Measurements from ENCODE around the gene FAM83C. TPM values are rescaled to one million over a fixed set of nuclear protein-coding genes. Genes with fewer than 3 reads are reported as not detected.

Gene FAM83C
- total and polyA plus RNA-seq, 7 donors: under 0.01 to 0.03 TPM; not detected in 5

GRCh38 chr20:35328689-35329088 is 36.5 kb upstream of the FAM83C start:
- no peak for DNase-seq
- no peak overlapping the region for H3K27ac ChIP-seq
- H3K9me3 ChIP-seq: no peaks in the 10 kb centered on the region
- H3K36me3 ChIP-seq: no peaks in the 10 kb centered on the region
- peaks cover 0 to 56% (median 45%) of the 10 kb centered on the region in 4 donors for H3K4me1 ChIP-seq
- TF ChIP-seq CTCF (IDR thresholded peaks at IDR 0.05): no peak
- no peak for TF ChIP-seq POLR2AphosphoS5 (IDR thresholded peaks at IDR 0.05)
- no peak for TF ChIP-seq EP300 (IDR thresholded peaks at IDR 0.05)
- no peak for TF ChIP-seq POLR2A (IDR thresholded peaks at IDR 0.05)
- 83 to 86% methylated on average over 4 of the region's 4 CpGs for WGBS, 2 donors
- intact Hi-C loops (cut with DNase I): no loop called here
- no peaks in the 10 kb centered on the region for H3K27me3 ChIP-seq
- H3K4me3 ChIP-seq: no peak overlapping the region

GRCh38 chr20:35328095-35328685 is 36.0 kb upstream of the FAM83C start:
- WGBS, 2 donors: 91 to 97% methylated on average over 3 of the region's 3 CpGs
- Histone ChIP-seq H3K27ac (no peak overlapping the region), H3K9me3 (no peaks in the 10 kb centered on the region), H3K4me3 (no peak overlapping the region), H3K4me1 (peaks cover 0 to 51% (median 40%) of the 10 kb centered on the region in 4 donors), H3K36me3 (no peaks in the 10 kb centered on the region), H3K27me3 (no peaks in the 10 kb centered on the region)
- TF ChIP-seq POLR2AphosphoS5 (IDR thresholded peaks at IDR 0.05) (no peak), CTCF (IDR thresholded peaks at IDR 0.05) (no peak), EP300 (IDR thresholded peaks at IDR 0.05) (no peak), POLR2A (IDR thresholded peaks at IDR 0.05) (no peak)
- no peak for DNase-seq
- intact Hi-C loops (cut with DNase I): no loop called here

GRCh38 chr20:35327074-35327976 is 35.1 kb upstream of the FAM83C start:
- intact Hi-C loops (cut with DNase I): no loop called here
- H3K27ac ChIP-seq: no peak overlapping the region
- no peak overlapping the region for H3K4me3 ChIP-seq

GRCh38 chr20:35326740-35327073 is 34.5 kb upstream of the FAM83C start:
- no peaks in the 10 kb centered on the region for H3K36me3 ChIP-seq
- H3K4me1 ChIP-seq: peaks cover 0 to 36% (median 26%) of the 10 kb centered on the region in 4 donors
- H3K9me3 ChIP-seq: no peaks in the 10 kb centered on the region
- intact Hi-C loops (cut with DNase I): no loop called here
- H3K27ac ChIP-seq: peak overlapping the region in 1 of 4 donors; percentile 17
- WGBS, 2 donors: 48 to 84% methylated on average over 3 of the region's 3 CpGs
- TF ChIP-seq CTCF (IDR thresholded peaks at IDR 0.05) (no peak), POLR2A (IDR thresholded peaks at IDR 0.05) (no peak), POLR2AphosphoS5 (IDR thresholded peaks at IDR 0.05) (no peak), EP300 (IDR thresholded peaks at IDR 0.05) (no peak)
- no peak overlapping the region for H3K4me3 ChIP-seq
- no peaks in the 10 kb centered on the region for H3K27me3 ChIP-seq
- no peak for DNase-seq

More at GRCh38 chr20:35327074-35327976, 35.1 kb upstream of the FAM83C start:
- no peaks in the 10 kb centered on the region for H3K36me3 ChIP-seq
- WGBS, 2 donors: 61 to 85% methylated on average over 4 of the region's 4 CpGs
- no peaks in the 10 kb centered on the region for H3K27me3 ChIP-seq
- DNase-seq: no peak
- H3K4me1 ChIP-seq: peaks cover 0 to 42% (median 32%) of the 10 kb centered on the region in 4 donors
- H3K9me3 ChIP-seq: no peaks in the 10 kb centered on the region
- TF ChIP-seq CTCF (IDR thresholded peaks at IDR 0.05) (no peak), POLR2AphosphoS5 (IDR thresholded peaks at IDR 0.05) (no peak), EP300 (IDR thresholded peaks at IDR 0.05) (no peak), POLR2A (IDR thresholded peaks at IDR 0.05) (no peak)
